ENCODE data around the gene ACYP2.

DNA sequence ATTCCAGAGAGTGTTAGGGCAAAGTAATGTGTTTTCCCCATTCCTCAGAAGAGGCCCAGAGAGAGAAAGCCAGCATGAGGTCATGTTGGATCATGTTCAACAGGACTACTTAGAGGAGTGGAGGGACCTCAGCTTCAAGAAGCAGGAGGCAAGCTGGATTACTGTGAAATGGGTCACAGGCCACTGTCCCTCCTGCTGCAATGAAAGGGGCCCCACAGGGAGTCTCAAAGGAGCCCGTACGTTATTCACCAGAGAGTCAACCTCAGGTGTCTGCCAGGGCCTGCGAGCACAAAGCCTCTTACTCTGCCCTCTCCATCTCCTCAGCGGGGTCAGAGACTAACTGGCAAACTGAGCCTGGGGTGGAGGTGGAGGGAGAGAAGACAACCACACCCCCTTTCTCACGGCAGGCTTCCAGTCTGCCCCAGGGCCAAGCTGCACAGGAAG is 27.2 kb upstream of the ACYP2 start:
- no peak for TF ChIP-seq POLR2AphosphoS5 (IDR thresholded peaks at IDR 0.05; ENCODE audit: low read depth, low read length)
- TF ChIP-seq REST (IDR thresholded peaks at IDR 0.05; ENCODE audit: insufficient read depth in 1 of 2, low read depth in 2 of 2, low read length in 2 of 2): no peak
- TF ChIP-seq SIN3A (IDR thresholded peaks at IDR 0.05; ENCODE audit: borderline replicate concordance, insufficient read depth, low read length): no peak

Measured in PFSK-1 (cell line).